GM12872 (cell line): Measurements from ENCODE around the gene ACSF2.

Experiments
- TF ChIP-seq, protein P1 (sequence below): IDR thresholded peaks from 3 replicates; pipeline ENCODE4 v1.5.1; 2011; ENCODE audit warnings: low read depth, mild to moderate bottlenecking, low read length, moderate library complexity; ENCODE audit not compliant: insufficient read depth

The ACSF2 gene

DNA sequence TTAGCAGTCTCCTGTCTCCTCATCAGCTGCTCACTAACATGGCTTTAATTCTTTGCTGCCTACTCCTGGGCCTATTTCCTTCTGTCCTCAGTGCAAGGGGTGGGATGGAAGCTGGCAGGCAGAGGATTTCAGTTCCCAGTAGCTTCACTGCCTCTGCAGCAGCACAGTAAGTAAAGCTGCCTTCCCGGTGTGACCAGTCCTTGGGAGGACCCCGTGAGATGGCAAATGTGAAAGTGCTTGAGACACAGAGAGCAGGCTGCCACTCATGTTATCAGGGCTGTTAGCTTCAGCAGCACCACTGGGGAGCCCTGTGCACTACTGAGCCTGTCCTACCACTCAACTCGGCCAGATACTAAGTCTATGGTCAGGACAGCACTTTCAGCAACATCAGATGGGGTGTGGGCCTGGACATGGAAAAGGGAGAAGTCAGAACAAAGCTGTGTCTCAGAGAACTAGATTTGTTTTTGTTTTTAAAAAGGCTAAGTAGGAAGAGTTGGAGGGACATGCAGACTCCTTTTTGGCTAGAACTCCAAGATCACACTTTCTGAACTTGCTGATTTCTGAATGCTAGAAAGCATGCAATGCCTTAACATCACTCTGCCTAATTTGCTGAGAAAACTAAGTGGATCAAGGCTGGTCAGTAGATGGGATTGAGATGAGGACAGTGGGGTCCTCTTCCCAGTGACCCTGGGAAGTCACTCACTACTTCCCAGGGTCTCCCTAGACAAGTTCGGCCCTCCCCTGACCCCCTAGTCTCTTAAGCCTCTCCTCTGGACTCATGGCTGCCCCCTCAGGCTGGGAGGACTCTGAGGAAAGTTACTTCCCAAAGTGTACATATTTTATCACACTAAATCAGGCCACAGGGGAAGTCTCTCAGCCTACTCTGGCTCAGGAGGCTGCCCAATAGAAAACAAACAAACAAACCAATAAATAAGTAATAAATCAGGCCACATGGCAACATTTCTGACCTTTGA lies 1.1 kb downstream of the ACSF2 start:
- TF ChIP-seq, protein P1, sequence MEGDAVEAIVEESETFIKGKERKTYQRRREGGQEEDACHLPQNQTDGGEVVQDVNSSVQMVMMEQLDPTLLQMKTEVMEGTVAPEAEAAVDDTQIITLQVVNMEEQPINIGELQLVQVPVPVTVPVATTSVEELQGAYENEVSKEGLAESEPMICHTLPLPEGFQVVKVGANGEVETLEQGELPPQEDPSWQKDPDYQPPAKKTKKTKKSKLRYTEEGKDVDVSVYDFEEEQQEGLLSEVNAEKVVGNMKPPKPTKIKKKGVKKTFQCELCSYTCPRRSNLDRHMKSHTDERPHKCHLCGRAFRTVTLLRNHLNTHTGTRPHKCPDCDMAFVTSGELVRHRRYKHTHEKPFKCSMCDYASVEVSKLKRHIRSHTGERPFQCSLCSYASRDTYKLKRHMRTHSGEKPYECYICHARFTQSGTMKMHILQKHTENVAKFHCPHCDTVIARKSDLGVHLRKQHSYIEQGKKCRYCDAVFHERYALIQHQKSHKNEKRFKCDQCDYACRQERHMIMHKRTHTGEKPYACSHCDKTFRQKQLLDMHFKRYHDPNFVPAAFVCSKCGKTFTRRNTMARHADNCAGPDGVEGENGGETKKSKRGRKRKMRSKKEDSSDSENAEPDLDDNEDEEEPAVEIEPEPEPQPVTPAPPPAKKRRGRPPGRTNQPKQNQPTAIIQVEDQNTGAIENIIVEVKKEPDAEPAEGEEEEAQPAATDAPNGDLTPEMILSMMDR: peak; percentile 51

DNA sequence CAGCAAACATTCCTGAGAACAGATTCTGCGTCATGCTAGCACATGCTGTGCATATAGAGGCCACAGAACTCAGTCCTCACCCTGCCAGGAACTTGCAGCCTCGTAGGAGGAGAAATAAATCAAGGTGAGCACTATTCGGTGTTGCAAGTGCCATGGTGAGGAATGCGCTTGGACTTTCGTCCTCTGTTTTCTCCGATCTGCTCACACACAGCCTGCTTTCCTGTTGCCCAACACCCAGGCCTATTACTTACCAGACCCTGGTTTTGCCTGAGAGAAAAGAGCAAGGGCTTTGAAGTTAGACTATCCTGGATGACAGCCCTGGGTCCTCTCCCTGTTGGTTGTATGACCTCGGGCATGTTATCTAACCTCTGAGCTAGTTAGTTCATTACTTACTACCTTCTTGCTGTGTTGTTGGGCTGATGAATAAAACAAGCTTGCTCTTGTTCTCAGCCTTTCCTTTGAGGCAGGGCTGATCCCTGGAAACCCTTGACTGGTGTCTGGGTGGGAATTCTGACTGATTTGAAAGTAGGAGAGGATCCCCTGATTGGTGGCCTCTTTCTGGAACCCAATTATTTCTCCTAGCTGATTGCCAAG lies 2.9 kb downstream of the ACSF2 start:
- TF ChIP-seq, protein P1: no peak

DNA sequence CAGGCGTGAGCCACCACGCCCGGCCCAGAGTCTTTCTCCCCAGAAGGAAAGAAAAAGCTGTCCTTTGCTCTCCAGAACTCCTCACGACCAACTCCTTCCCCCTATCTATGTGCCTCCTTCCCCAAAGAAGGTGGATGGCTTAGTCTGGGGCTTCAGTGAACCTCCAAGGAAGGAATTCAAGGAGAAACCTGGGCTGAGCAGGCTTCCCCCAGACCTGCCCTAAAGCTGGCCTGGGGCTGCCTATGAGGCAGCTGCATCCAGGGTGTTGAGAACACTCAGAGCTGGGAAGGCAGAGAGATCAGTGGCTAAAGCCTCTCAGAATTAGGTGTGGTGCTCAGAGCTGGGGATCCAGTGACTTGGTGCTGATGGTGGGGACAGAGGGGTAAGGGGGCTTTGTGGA lies 3.8 kb downstream of the ACSF2 start:
- TF ChIP-seq, protein P1: no peak

DNA sequence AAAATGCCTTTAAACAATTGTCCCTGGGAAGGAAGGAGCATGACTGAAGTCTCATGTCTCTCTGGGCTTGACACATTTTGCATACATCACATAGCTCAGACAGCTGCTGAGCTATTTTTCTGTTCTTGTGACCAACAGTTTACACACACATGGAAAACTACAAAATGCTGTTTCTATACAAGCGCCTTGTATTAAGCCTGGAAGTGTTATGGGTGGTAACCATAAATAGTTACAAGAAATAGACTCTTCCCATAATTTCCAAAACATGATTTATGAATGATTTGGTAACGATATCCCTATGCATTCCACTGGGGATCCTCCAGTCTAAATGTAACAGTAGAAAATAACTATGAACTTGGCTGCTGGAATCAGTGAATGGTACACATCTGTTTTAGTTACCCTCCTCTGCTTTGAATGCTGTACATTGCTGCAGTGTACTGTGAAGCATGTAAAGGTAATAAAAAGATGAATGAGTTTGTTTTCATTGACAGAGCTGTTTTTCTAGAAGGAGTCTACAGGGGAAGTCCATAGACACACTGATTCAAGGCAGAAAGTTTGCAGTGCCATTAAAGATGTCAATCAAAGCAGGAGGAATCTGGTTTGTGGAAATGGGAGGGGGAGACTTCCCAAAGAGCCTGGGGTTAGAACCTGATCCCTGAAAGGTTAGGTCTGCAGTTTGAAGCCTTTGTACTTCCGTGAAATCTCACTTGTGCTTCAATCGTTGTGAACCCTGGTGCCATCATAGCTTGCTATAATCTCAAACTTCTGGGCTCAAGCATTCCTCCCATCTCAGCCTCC lies 5.0 kb downstream of the ACSF2 start:
- TF ChIP-seq, protein P1: no peak

DNA sequence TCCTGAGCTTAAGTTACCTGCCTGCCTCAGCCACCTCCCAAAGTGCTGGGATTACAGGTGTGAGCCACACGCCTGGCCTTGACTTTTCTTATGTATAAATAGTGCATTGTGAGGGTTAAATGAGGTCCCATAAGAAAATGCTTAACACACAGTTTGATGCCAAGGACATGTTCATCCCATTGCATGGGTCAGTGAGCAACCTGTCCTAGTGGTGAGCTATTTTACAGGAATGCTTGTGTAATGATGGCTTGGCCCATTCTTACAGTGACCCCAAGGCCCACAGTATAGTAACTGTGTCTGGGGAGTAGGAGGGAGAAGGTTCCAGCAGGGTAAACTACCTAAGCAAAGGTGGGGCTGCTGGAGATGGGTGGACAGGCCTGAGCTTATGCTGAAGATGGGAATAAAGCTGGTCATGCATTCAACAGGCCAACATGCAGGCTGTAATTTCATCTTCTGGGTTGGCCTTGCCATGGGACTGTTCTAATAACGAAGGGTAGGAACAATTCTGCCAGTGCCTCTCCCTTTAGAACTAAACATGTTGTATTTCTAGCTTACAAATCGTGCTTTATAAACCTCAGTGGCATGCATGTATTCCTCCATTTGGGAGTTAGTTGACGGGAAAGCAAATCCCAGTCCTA lies 6.2 kb downstream of the ACSF2 start:
- TF ChIP-seq, protein P1: no peak

DNA sequence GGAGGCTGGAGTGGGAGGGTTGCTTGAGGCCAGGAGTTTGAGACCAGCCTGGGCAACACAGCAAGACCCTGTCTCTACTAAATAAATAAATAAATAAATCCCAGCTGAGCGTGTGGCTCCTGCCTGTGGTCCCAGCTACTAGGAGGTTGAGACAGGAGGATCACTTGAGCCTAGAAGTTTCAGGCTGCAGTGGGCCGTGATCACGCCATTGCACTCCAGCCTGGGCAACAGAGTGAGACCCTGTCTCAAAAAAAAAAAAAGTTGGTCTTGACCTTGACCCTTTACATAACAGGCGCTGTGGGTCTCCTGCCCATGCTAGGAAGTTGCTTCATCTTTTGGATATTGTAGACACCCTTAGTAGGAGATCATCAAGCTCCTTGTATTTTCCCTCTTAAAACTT lies 11.4 kb downstream of the ACSF2 start:
- TF ChIP-seq, protein P1: no peak

DNA sequence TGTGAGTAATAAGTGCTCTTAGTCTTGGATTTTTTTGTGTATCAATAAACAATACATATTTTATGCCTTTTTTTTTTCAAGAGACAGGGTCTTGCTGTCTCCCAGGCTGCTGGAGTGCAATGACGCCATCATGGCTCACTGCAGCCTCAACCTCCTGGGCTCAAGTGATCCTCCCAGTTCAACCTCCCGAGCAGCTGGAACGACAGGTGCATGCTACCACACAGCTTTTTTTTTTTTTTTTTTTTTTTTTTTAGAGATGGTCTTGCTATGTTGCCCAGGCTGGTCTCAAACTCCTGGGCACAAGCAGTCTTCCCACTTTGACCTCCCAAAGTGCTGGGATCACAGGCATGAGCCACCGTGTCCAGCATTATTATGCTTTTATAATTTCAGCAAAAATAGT lies 13.0 kb downstream of the ACSF2 start:
- TF ChIP-seq, protein P1: no peak
